SK-N-SH treated with all-trans-retinoic acid at 6 μM for 48 hours (cell line): ENCODE measurements around the gene MED15.

Source experiments
- ATAC-seq: fragments of 200-7000 bp; cut with Tn5 transposase; 3 replicates; pipeline ENCODE4 v1.9.1; 2020; ENCODE audit warnings: mild to moderate bottlenecking, moderate library complexity
- ARNTL ChIP-seq: fragments of 450-650 bp; formaldehyde crosslinking; IDR thresholded peaks from 2 replicates; pipeline ENCODE4 v1.5.0; 2020; ENCODE audit warnings: low read depth, mild to moderate bottlenecking, moderate library complexity, borderline replicate concordance
- CSDC2 ChIP-seq: fragments of 250-450 bp; sonication (Bioruptor Pico); IDR thresholded peaks from 2 replicates; pipeline ENCODE4 v1.5.0; 2020; ENCODE audit warnings: mild to moderate bottlenecking, moderate library complexity
- ESRRG ChIP-seq: fragments of 250-450 bp; sonication (Bioruptor Pico); IDR thresholded peaks from 2 replicates; pipeline ENCODE4 v1.6.1; 2021; ENCODE audit warnings: mild to moderate bottlenecking
- GLIS3 ChIP-seq: fragments of 250-450 bp; sonication (Bioruptor Pico); IDR thresholded peaks from 2 replicates; pipeline ENCODE4 v1.5.0; 2020; ENCODE audit warnings: mild to moderate bottlenecking, moderate library complexity
- ISL1 ChIP-seq: fragments of 250-450 bp; sonication (Bioruptor Pico); IDR thresholded peaks from 2 replicates; pipeline ENCODE4 v2.1.2; 2022; ENCODE audit warnings: mild to moderate bottlenecking, moderate library complexity
- PATZ1 ChIP-seq: fragments of 250-450 bp; sonication (Bioruptor Pico); IDR thresholded peaks from 2 replicates; pipeline ENCODE4 v1.8.0; 2020; ENCODE audit warnings: mild to moderate bottlenecking, moderate library complexity, borderline replicate concordance
- POU6F1 ChIP-seq: fragments of 250-450 bp; sonication (Bioruptor Pico); IDR thresholded peaks from 2 replicates; pipeline ENCODE4 v1.8.0; 2021; ENCODE audit warnings: low read depth, mild to moderate bottlenecking, moderate library complexity, borderline replicate concordance
- PPARA ChIP-seq: fragments of 250-450 bp; sonication (Bioruptor Pico); IDR thresholded peaks from 2 replicates; pipeline ENCODE4 v1.5.0; 2020; ENCODE audit warnings: mild to moderate bottlenecking, borderline replicate concordance
- SNAI2 ChIP-seq: fragments of 250-450 bp; sonication (Bioruptor Pico); IDR thresholded peaks from 2 replicates; pipeline ENCODE4 v1.5.0; 2020; ENCODE audit warnings: mild to moderate bottlenecking, moderate library complexity
- TCF4 ChIP-seq: fragments of 250-450 bp; sonication (Bioruptor Pico); IDR thresholded peaks from 2 replicates; pipeline ENCODE4 v1.8.0; 2021; ENCODE audit warnings: mild to moderate bottlenecking, moderate library complexity, borderline replicate concordance
- TOX ChIP-seq: fragments of 250-450 bp; sonication (Bioruptor Pico); IDR thresholded peaks from 2 replicates; pipeline ENCODE4 v1.8.0; 2021; ENCODE audit warnings: mild to moderate bottlenecking, moderate library complexity, borderline replicate concordance
- ZC3H10 ChIP-seq: fragments of 250-450 bp; sonication (Bioruptor Pico); IDR thresholded peaks from 2 replicates; pipeline ENCODE4 v1.5.1; 2021; ENCODE audit warnings: mild to moderate bottlenecking, moderate library complexity
- ZFP3 ChIP-seq: fragments of 250-450 bp; sonication (Bioruptor Pico); IDR thresholded peaks from 2 replicates; pipeline ENCODE4 v1.5.0; 2020; ENCODE audit warnings: mild to moderate bottlenecking, moderate library complexity
- ZFP30 ChIP-seq: fragments of 450-650 bp; formaldehyde crosslinking; IDR thresholded peaks from 2 replicates; pipeline ENCODE4 v1.5.0; 2022; ENCODE audit warnings: mild to moderate bottlenecking, moderate library complexity
- ZNF565 ChIP-seq: fragments of 450-650 bp; formaldehyde crosslinking; conservative IDR thresholded peaks from 2 replicates; pipeline ENCODE4 v1.5.0; 2020; ENCODE audit warnings: low read depth, mild to moderate bottlenecking, moderate library complexity
- ZNF70 ChIP-seq: fragments of 450-650 bp; formaldehyde crosslinking; IDR thresholded peaks from 2 replicates; pipeline ENCODE4 v1.5.0; 2020; ENCODE audit warnings: mild to moderate bottlenecking, moderate library complexity
- ZNF8 ChIP-seq: fragments of 450-650 bp; formaldehyde crosslinking; IDR thresholded peaks from 2 replicates; pipeline ENCODE4 v1.5.0; 2020; ENCODE audit warnings: mild to moderate bottlenecking, moderate library complexity
- TF ChIP-seq, protein P1 (sequence below): fragments of 250-450 bp; sonication (Bioruptor Pico); IDR thresholded peaks from 2 replicates; pipeline ENCODE4 v1.5.1; 2021; ENCODE audit warnings: mild to moderate bottlenecking, moderate library complexity
- TF ChIP-seq, protein P2 (sequence below): fragments of 250-450 bp; sonication (Bioruptor Pico); IDR thresholded peaks from 2 replicates; pipeline ENCODE4 v1.5.1; 2020; ENCODE audit warnings: low read depth, mild to moderate bottlenecking, moderate library complexity
- TF ChIP-seq, protein P3 (sequence below): fragments of 250-450 bp; sonication (Bioruptor Pico); IDR thresholded peaks from 2 replicates; pipeline ENCODE4 v1.5.0; 2020; ENCODE audit warnings: mild to moderate bottlenecking, moderate library complexity

MED15 gene

DNA sequence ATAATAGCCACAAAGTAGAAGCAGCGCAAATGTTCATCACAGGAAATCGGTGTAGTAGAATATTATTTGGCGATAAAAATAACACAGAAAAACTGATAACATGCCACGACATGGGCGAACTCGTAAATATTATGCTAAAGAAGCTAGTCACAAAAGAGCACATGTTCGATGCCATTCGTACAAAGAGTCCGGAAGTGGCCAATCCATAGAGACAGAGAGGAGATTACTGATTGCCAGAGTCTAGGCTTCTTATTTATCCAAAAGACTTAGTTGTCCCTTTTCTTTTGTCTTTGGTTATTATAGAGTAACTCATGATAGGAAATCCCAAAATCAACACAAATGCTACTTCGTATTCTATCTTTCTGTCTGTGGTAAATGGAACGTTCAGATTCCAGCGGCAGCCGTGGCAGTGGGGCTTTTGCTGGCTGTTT, 56.5 kb downstream of the MED15 start:
- no peak for ATAC-seq
- no peak for TF ChIP-seq SNAI2 (CRISPR knock-in tag)

- ATAC-seq, result no peak
- TF ChIP-seq PATZ1 (CRISPR knock-in tag), result no peak
- no peak for TF ChIP-seq POU6F1 (CRISPR knock-in tag)
- no peak for TF ChIP-seq ZNF565 (CRISPR knock-in tag)
- TF ChIP-seq, protein P1, sequence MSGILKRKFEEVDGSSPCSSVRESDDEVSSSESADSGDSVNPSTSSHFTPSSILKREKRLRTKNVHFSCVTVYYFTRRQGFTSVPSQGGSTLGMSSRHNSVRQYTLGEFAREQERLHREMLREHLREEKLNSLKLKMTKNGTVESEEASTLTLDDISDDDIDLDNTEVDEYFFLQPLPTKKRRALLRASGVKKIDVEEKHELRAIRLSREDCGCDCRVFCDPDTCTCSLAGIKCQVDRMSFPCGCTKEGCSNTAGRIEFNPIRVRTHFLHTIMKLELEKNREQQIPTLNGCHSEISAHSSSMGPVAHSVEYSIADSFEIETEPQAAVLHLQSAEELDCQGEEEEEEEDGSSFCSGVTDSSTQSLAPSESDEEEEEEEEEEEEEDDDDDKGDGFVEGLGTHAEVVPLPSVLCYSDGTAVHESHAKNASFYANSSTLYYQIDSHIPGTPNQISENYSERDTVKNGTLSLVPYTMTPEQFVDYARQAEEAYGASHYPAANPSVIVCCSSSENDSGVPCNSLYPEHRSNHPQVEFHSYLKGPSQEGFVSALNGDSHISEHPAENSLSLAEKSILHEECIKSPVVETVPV (CRISPR knock-in tag), result no peak
- no peak for TF ChIP-seq TCF4
- TF ChIP-seq PPARA (CRISPR knock-in tag), result no peak
- TF ChIP-seq, protein P2, sequence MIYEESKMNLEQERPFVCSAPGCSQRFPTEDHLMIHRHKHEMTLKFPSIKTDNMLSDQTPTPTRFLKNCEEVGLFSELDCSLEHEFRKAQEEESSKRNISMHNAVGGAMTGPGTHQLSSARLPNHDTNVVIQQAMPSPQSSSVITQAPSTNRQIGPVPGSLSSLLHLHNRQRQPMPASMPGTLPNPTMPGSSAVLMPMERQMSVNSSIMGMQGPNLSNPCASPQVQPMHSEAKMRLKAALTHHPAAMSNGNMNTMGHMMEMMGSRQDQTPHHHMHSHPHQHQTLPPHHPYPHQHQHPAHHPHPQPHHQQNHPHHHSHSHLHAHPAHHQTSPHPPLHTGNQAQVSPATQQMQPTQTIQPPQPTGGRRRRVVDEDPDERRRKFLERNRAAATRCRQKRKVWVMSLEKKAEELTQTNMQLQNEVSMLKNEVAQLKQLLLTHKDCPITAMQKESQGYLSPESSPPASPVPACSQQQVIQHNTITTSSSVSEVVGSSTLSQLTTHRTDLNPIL (CRISPR knock-in tag), result no peak
- no peak for TF ChIP-seq ESRRG (CRISPR knock-in tag)
- TF ChIP-seq, protein P3, sequence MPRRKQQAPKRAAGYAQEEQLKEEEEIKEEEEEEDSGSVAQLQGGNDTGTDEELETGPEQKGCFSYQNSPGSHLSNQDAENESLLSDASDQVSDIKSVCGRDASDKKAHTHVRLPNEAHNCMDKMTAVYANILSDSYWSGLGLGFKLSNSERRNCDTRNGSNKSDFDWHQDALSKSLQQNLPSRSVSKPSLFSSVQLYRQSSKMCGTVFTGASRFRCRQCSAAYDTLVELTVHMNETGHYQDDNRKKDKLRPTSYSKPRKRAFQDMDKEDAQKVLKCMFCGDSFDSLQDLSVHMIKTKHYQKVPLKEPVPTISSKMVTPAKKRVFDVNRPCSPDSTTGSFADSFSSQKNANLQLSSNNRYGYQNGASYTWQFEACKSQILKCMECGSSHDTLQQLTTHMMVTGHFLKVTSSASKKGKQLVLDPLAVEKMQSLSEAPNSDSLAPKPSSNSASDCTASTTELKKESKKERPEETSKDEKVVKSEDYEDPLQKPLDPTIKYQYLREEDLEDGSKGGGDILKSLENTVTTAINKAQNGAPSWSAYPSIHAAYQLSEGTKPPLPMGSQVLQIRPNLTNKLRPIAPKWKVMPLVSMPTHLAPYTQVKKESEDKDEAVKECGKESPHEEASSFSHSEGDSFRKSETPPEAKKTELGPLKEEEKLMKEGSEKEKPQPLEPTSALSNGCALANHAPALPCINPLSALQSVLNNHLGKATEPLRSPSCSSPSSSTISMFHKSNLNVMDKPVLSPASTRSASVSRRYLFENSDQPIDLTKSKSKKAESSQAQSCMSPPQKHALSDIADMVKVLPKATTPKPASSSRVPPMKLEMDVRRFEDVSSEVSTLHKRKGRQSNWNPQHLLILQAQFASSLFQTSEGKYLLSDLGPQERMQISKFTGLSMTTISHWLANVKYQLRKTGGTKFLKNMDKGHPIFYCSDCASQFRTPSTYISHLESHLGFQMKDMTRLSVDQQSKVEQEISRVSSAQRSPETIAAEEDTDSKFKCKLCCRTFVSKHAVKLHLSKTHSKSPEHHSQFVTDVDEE (CRISPR knock-in tag), result no peak
- TF ChIP-seq ARNTL (CRISPR knock-in tag), result no peak
- no peak for TF ChIP-seq SNAI2 (CRISPR knock-in tag)
- no peak for TF ChIP-seq ZNF8 (CRISPR knock-in tag)
Observed at GRCh38 chr22:20565079-20565734, 57.8 kb downstream of the MED15 start.

DNA sequence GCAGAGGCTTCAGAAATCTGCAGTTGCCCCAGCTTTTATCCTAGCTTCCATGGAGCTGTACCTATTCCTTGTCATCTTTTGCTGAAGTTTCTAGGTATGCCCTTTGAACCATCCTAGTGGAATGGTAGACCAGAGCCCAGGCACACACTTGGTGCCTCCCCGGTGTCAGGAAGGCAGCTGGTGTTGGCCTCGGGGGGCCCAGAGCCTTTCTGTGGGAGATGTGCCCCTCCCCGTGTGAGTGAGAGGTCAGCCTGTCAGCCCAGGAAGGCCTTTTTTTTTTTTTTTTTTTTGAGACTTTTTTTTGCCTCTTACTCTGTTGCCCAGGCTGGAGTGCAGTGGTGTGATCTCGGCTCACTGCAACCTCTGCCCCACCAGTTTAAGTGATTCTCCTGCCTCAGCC, 58.4 kb downstream of the MED15 start:
- ATAC-seq, result no peak
- no peak for TF ChIP-seq ZFP3 (CRISPR knock-in tag)
- TF ChIP-seq ZNF565 (CRISPR knock-in tag), result no peak
- no peak for TF ChIP-seq SNAI2 (CRISPR knock-in tag)
- TF ChIP-seq GLIS3 (CRISPR knock-in tag), result no peak
- no peak for TF ChIP-seq ISL1 (CRISPR knock-in tag)
- no peak for TF ChIP-seq ESRRG (CRISPR knock-in tag)
- no peak for TF ChIP-seq ZFP30 (CRISPR knock-in tag)
- no peak for TF ChIP-seq PPARA (CRISPR knock-in tag)
- no peak for TF ChIP-seq ARNTL (CRISPR knock-in tag)
- TF ChIP-seq CSDC2 (CRISPR knock-in tag), result no peak
- TF ChIP-seq, protein P2 (CRISPR knock-in tag), result no peak
- no peak for TF ChIP-seq TOX (CRISPR knock-in tag)
- no peak for TF ChIP-seq ZNF70 (CRISPR knock-in tag)
- TF ChIP-seq, protein P1 (CRISPR knock-in tag), result no peak
- TF ChIP-seq ZNF8 (CRISPR knock-in tag), result no peak
- no peak for TF ChIP-seq POU6F1 (CRISPR knock-in tag)
- no peak for TF ChIP-seq ZC3H10 (CRISPR knock-in tag)
